GM04504 (cell line): ENCODE data around the gene GPX1.
"Not testable (repeated sequence)": the region's sequence is repeated elsewhere in the genome, so short reads cannot be mapped to it uniquely, and the experiment has no call there.

Experiments used
- DNase-seq: peaks from one replicate; pipeline ENCODE4 v3.0.0-alpha.2; 2012; ENCODE audit warnings: low read depth

Gene GPX1

DNA sequence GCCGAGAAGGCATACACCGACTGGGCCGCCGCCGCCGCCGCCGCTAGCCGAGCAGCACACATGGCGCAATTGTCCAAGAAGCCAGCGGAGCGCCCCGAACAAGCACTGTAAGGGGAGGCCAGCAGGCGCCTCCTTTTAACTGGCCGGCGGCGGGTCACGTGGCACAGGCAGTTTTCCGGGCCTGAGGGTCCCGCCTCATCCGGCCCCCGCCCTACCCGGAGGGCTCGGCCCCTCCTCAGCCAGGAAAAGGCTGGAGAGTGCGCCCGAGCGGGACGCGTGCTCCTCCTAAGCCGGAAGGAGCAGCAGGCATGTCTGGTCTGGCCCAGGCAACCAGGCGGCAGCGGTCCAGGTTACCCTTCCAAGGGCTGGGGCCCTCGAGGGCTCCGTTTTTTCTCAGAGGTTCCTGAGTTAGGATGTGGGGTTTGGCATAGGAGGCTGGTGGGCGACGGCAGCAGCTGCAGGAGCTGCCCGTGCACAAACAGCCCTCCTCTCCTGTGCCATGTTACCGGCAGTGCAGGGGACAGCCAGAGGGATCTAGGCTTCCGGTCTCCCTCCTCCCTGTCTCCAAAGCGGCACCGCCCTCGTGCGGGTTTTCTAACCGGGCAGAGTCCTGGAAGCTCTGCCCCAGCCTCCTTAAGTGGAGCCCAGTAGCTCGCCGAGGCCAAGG, at the start of gene GPX1:
GPX1 (minus strand) TSS at position 137 of the 667 bp plus-strand sequence; CDS start at position 62, 75 bp downstream.
- DNase-seq, result peak; percentile 94

DNA sequence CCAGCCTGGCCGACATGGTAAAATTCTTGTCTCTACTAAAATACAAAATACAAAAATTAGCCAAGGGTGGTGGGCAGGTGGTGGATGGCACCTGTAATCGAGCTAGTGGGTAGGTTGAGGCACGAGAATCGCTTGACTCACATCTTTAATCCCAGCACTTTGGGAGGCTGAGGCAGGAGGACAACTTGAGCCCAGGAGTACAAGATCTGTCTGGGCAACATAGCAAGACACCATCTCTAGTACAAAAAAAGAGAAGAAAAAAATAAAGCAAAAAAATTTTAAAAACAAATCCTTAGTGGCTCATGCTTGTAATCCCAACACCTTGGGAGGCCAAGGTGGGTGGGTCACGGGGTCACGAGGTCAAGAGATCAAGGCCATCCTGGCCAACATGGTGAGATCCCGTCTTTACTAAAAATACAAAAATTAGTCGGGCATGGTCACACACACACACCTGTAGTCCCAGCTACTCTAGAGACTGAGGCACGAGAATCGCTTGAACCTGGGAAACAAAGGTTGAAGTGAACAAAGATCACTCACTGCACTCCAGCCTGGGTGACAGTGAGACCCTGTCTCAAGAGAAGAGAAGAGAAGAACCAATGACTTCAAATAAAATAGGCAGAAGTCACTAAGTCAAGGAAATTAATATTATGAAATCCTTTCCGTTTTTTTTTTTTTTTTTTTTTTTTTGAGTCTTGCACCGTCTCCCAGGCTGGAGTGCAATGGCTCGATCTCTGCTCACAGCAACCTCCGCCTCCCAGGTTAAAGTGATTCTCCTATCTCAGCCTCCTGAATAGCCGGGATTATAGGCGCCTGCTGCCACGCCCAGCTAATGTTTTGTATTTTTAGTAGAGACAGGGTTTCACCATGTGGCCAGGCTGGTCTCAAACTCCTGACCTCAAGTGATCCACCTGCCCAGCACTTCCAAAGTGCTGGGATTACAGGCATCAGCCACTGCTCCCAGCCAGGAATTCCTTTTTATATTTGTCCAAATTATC, 48.7 kb upstream of the GPX1 start:
- DNase-seq, result no peak

DNA sequence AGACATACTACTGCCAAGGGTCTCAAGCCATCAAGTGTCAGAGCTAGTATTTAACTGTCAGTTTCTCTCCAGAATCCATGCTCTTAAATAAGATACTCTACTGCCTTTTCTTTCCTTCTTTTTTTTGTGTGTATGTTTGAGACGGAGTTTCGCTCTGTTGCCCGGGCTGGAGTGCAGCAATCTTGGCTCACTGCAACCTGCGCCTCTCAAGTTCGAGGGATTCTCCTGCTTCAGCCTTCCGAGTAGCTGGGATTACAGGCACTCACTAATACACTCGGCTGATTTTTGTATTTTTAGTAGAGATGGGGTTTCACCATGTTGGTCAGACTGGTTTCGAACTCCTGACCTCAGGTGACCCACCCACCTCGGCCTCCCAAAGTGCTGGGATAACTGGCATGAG, 47.4 kb upstream of the GPX1 start:
- not testable (repeated sequence) for DNase-seq

DNA sequence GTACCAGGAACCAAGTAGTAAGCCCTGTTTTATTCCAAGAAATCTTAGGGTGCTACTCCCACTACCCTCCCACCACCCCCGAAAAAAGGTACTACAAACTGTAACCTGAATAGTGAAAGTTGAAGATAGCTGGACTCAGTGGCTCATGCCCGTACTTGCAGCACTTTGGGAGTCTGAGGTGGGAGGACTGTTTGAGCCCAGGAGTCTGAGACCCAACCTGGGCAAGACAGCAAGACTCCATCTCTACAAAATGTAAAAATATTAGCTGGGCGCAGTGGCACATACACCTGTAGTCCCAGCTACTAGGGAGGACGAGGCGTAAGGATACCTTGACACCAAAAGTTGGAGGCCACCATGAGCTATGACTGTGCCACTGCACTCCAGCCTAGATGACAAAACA, 45.7 kb upstream of the GPX1 start:
- DNase-seq, result no peak

DNA sequence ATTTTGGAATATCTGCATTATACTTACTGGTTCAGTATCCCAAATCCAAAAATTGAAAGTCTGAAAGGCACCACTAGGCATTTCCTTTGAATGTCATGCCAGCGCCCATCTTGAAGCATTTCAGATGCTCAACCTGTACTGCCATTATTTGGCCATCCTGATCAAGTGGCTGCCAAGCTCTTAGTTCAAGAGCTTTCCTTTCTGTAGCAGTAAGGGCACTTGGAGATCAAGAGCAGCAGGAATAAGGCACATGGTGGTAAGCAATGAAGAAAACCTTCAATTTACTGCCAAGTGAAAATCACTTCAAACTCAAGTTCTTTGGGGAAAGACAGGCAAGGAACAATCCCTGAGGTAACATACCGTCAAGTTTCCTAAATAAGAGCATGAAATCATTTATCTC, 43.6 kb upstream of the GPX1 start:
- DNase-seq, result no peak

DNA sequence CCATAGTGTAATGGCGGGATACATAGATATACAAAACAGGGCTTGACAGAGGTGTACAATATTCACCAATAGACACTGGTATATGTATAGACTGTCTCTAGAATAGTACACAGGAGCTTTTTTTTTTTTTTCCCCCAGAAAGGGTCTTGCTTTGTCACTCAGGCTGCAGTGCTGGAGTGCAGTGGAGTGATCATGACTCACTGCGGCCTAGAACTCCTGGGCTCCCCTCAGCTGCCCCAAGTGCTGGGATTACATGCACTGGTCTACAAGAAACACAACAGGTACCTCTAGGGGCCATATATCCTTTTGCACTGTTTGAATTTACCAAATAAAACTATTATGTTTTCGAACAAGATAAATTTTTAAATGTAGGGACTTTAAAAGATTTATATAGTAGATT, 41.3 kb upstream of the GPX1 start:
- no peak for DNase-seq

DNA sequence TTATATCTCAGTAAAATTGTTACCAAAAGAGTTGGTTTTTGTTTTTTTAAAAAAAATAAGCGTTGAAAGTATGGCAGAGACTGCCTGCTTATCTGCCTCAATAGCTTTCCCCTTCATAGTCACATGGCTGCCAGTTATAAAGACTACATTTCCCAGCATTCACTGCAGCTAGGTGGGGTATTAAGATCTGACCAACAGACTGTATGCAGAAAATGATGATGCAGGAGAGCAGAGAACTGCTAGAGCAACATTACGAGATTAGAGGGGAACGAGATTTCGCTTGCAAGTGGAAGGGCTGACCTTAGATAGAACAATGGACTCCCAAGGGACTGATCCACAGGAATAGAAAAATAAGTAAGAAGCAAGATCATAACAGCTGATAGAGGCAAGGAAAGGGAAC, 39.3 kb upstream of the GPX1 start:
- DNase-seq, result no peak

GRCh38 chr3:49391310-49391709, 33.2 kb upstream of the GPX1 start:
- not testable (repeated sequence) for DNase-seq

DNA sequence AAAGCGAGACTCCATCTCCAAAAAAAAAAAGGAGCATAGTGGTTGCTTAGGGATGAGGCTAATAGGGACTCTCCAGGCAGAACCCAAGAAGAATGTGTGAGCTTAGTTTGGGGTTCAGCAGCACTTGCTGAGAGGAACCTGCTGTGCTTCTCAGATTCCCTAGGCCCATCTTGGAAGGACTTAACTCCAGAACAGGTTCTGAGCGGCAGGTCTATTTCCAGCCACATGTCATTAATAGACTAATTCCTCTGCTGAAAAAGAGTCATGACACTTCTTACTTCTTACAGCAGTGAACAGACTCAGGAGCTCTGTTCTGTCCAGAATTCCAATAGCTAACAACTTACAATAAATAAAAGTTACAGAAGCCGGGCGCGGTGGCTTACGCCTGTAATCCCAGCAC, 31.1 kb upstream of the GPX1 start:
- DNase-seq, result no peak

DNA sequence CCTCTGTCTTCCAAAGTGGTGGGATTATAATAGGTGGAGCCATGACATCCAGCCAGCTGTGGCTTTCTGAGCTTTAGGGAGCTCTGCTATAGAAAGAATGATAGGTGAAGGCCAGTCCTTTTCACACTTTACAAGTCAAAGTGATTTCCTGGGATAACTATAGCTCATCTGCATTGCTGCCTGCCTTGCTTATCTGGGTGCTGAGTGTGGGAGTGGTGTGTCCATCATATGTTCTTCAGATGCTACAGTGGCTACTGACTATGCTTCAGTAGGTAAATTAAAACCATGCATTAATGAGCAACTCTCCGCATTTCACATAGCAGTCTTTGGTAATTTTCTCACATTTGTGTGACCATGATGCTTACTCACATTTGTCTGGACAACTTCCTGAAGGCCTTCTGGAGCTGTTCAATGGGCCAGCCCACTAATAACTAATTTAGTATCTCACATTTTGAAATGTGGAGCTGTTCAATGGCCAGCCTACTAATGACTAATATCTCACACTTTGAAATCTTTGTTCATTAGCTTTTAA, 30.2 kb upstream of the GPX1 start:
- no peak for DNase-seq

DNA sequence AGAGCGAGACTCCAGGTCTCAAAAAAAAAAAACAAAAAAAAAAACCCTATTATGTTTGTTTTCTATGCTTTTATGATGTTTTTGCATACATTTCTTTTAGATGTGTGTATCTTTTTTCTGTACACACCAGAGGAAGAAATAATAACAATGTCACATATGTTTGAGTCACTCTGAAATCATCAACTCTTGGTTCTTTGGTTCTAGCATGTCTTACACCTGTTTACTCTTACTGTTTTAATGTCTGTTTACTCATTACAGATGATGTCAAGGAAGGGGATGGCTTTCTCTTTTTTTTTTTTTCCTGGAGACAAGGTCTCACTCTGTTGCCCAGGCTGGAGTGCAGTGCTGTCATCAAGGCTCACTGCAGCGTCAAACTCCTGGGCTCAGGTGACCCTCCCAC, 29.6 kb upstream of the GPX1 start:
- no peak for DNase-seq

DNA sequence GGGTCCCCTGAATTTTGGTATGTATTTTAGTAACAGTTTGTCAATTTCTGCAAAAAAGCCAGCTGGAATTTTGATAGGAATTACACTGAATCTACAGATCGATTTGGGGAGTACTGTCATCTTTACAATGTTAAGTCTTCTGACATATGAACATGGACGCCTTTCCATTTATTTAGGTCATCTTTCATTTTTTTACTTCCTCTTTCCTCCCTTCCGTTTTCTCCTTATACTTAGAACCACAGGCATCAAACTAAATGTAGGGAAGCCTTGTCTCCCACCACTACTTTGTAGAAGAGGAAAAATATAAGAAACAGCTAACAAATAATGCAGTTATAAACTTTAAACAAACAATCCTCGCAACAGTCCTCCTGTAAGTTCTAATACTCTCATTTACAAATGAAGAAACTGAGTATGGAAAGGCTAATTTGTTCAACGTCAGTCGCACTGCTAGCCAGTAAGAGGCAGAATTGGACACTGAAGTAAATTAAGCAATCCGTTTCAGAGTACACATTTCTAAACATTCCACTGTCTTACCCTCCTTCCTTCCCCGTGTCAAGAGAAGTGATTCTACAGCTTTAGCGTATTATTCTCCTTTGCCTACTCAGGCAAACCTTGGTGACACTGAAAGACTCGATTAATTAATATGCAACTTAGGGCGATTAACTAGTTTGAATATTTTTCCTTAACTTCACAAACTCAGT, 28.1 kb upstream of the GPX1 start:
- no peak for DNase-seq

DNA sequence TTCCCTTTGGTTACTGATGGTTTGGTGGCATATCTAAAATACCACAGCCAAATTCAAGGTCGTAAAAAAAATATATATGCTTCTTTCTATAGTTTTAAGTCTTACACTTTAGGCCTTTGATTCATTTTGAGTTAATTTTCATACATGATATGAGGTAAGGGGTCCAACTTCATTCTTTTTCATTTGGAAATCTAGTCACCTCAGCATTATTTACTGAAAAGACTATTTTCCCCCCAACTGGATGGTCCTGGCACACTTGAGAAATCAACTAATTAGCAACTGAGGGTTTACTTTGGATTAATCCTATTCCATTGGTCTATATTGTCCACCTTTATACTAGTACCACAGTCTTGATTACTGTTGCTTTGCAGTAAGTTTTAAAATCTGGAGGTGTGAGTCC, 27.5 kb upstream of the GPX1 start:
- no peak for DNase-seq

GRCh38 chr3:49383387-49383786, 25.2 kb upstream of the GPX1 start:
- no peak for DNase-seq

GRCh38 chr3:49378249-49378895, 20.2 kb upstream of the GPX1 start:
- peak; percentile 88 for DNase-seq

DNA sequence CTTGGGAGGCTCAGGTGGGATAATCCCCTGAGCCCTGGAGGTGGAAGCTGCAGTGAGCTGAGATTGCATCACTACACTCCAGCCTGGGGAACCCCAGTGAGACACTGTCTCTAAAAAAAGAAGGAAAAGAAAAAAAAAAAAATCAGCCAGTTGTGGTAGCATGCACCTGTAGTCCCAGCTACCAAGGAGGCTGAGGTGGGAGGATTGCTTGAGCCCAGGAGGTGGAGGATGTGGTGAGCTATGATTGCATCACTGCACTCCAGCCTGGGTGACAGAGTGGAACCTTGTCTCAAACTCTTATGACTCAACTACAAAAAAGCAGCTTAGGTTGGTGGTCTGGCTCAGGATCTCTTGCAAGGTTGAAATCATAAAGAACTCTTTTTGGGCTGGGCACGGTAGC, 19.3 kb upstream of the GPX1 start:
- DNase-seq, result no peak

GRCh38 chr3:49371946-49372345, 13.8 kb upstream of the GPX1 start:
- DNase-seq, result no peak

- no peak for DNase-seq
Observed at GRCh38 chr3:49370585-49371290, 12.6 kb upstream of the GPX1 start.

GRCh38 chr3:49362561-49362960, 4.4 kb upstream of the GPX1 start:
- no peak for DNase-seq

DNA sequence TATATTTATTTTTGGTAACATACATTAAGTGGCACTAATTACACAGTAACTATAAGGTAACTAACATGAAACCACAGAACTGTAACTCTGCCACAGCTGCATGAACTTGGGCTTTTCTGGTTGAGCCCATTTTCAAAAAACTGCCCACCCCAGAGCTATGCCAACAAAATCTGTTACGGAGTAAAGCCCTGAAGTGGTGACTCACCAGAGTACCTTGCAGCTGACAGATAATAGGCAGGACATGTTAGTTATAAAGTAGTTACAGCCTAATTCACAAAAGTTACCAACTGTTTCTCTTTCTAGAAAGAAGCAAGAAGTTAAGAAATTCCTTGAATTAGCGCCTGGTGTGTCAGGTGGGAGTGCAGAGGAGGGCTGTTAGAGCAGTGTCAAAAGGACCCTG, 1.5 kb upstream of the GPX1 start:
- DNase-seq, result no peak

DNA sequence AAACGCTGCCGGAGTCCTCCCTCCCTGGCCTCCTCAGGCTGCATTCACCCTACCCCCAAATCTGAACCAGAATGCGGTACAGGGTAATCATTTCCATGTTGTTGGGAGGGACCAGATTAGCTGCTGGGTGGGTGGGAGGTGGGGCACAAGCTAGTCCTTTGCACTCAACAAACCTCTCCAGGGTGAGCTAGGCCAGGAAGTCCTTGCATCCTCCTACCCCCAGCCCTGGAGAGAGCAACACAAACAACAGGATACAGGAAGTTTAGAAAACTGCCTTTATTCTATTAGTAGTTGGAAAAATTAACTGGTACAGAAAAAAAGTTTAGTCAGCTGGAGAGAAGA, 702 bp upstream of the GPX1 start:
- DNase-seq, result no peak
